Right atrium auricular region (tissue), 2 donors: ENCODE measurements around the gene LYL1. TPM values are rescaled to one million over a fixed set of nuclear protein-coding genes. Genes with fewer than 3 reads are reported as not detected.

Source experiments
- DNase-seq: peaks from one replicate; pipeline ENCODE4 v3.0.0-alpha.2; 2019; ENCODE audit warnings: low spot score
- H3K27ac ChIP-seq, 2 donors: fragments of 200-600 bp; sonication (generic); 1 replicate in 1 of 2; 2 replicates in 1 of 2; pipeline ENCODE4 v1.5.1; 2016 to 2019
- H3K27me3 ChIP-seq, 2 donors: fragments of 200-600 bp; sonication (generic); one replicate each; pipeline versions ENCODE4 v1.5.1 to v1.6.0; 2017 to 2019
- H3K36me3 ChIP-seq: fragments of 200-600 bp; sonication (generic); one replicate; pipeline ENCODE4 v1.5.1; 2016
- H3K4me1 ChIP-seq, 2 donors: fragments of 200-600 bp; sonication (generic); one replicate each; pipeline versions ENCODE4 v1.5.1 to v1.6.0; 2017 to 2019
- H3K4me3 ChIP-seq, 2 donors: fragments of 200-600 bp; sonication (generic); 1 replicate in 1 of 2; 2 replicates in 1 of 2; pipeline ENCODE4 v1.5.1; 2017 to 2019; ENCODE audit warnings: mild to moderate bottlenecking in 1 of 2, moderate library complexity in 1 of 2
- H3K9me3 ChIP-seq, 2 donors: fragments of 200-600 bp; sonication (generic); one replicate each; pipeline ENCODE4 v1.5.1; 2019
- total RNA-seq, 2 donors: library from RNA; depleted of rRNA; stranded (reverse); fragments of >200 nt; gene quantifications; one replicate each; pipeline ENCODE4 v1.1.0, GENCODE V29; 2016
- TF ChIP-seq, protein P1 (sequence below), 2 donors: fragments of 200-600 bp; sonication (generic); IDR thresholded peaks; one replicate each; pipeline ENCODE4 v1.5.1; 2019; ENCODE audit warnings: antibody characterized with exemption in 2 of 2

LYL1 gene
- total RNA-seq, 2 donors from 2014 or later = 10.2 to 15.3 TPM

DNA sequence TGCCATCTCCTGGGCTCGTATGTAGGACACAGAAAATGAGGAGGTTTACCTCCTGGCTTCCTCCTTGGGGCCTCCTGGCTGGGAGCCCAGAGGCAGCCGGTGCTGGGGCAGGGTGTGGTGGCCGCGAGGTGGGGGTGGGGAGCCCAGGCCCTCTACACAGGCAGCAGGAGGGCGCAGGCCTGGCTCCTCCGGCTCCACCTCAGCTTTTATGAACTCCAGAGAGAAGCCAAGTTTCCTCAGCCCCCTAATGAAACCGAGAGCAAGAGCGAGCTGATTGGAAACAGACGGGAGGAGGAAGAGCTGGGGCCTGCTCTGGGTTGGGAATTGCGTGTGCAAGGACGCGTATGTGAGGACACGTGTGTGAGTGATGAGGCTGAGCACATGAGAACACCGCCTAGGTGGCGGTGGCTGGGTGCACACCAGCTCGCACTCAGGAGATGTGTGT is 23.1 kb downstream of the LYL1 start:
- TF ChIP-seq, protein P1, sequence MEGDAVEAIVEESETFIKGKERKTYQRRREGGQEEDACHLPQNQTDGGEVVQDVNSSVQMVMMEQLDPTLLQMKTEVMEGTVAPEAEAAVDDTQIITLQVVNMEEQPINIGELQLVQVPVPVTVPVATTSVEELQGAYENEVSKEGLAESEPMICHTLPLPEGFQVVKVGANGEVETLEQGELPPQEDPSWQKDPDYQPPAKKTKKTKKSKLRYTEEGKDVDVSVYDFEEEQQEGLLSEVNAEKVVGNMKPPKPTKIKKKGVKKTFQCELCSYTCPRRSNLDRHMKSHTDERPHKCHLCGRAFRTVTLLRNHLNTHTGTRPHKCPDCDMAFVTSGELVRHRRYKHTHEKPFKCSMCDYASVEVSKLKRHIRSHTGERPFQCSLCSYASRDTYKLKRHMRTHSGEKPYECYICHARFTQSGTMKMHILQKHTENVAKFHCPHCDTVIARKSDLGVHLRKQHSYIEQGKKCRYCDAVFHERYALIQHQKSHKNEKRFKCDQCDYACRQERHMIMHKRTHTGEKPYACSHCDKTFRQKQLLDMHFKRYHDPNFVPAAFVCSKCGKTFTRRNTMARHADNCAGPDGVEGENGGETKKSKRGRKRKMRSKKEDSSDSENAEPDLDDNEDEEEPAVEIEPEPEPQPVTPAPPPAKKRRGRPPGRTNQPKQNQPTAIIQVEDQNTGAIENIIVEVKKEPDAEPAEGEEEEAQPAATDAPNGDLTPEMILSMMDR (IDR thresholded peaks at IDR 0.05) = no peak
- DNase-seq = no peak
- H3K36me3 ChIP-seq = peaks cover 14% of the 10 kb centered on the region
- no peaks in the 10 kb centered on the region for H3K27me3 ChIP-seq
- H3K4me1 ChIP-seq = peaks cover 0 to 80% of the 10 kb centered on the region in 2 donors
- no peaks in the 10 kb centered on the region for H3K9me3 ChIP-seq
- H3K4me3 ChIP-seq = no peak overlapping the region
- peak overlapping the region; percentile 78 to 86 for H3K27ac ChIP-seq

- peak overlapping the region; percentile 78 to 86 for H3K27ac ChIP-seq
- no peak overlapping the region for H3K4me3 ChIP-seq
- TF ChIP-seq, protein P1 (IDR thresholded peaks at IDR 0.05) = no peak
- no peaks in the 10 kb centered on the region for H3K27me3 ChIP-seq
- H3K36me3 ChIP-seq = peaks cover 17% of the 10 kb centered on the region
- H3K9me3 ChIP-seq = no peaks in the 10 kb centered on the region
- no peak for DNase-seq
- H3K4me1 ChIP-seq = peaks cover 0 to 81% of the 10 kb centered on the region in 2 donors
Measured at GRCh38 chr19:13078897-13079541, 23.6 kb downstream of the LYL1 start.

GRCh38 chr19:13078381-13078780 is 24.3 kb downstream of the LYL1 start:
- Histone ChIP-seq H3K9me3 (no peaks in the 10 kb centered on the region), H3K27me3 (no peaks in the 10 kb centered on the region), H3K4me1 (peaks cover 0 to 79% of the 10 kb centered on the region in 2 donors), H3K4me3 (no peak overlapping the region), H3K27ac (peak overlapping the region; percentile 78 to 86), H3K36me3 (peaks cover 23% of the 10 kb centered on the region)
- TF ChIP-seq, protein P1 (IDR thresholded peaks at IDR 0.05) = no peak
- DNase-seq = no peak

GRCh38 chr19:13077240-13077639 is 25.4 kb downstream of the LYL1 start:
- H3K36me3 ChIP-seq = peaks cover 27% of the 10 kb centered on the region
- DNase-seq = no peak
- TF ChIP-seq, protein P1 (IDR thresholded peaks at IDR 0.05) = no peak
- no peak overlapping the region for H3K4me3 ChIP-seq
- no peaks in the 10 kb centered on the region for H3K9me3 ChIP-seq
- H3K4me1 ChIP-seq = peaks cover 0 to 70% of the 10 kb centered on the region in 2 donors
- peak overlapping the region; percentile 78 to 86 for H3K27ac ChIP-seq
- no peaks in the 10 kb centered on the region for H3K27me3 ChIP-seq

DNA sequence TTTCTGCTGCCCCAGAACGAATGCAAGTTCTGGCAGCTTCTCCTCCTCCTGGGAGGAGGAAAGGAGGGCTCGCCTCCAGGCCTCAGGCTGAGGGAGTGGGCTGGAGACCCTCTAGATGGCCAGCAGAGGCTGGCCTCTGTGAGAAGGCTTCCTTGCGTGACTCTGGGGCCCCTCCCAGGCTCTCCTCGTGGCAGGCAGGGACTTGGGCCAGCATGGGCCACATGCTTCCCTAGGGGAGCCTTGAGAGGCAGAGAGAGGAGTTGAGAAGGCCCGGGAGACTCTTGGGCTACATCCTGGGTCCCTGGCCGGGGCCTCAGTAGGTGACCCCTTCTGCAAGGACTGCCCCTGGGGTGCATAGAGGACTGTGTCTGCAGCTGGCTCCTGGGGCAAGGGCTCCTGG is 25.9 kb downstream of the LYL1 start:
- H3K4me3 ChIP-seq = no peak overlapping the region
- H3K27me3 ChIP-seq = no peaks in the 10 kb centered on the region
- no peaks in the 10 kb centered on the region for H3K9me3 ChIP-seq
- TF ChIP-seq, protein P1 (IDR thresholded peaks at IDR 0.05) = no peak
- H3K27ac ChIP-seq = peak overlapping the region; percentile 55 to 86
- peaks cover 0 to 70% of the 10 kb centered on the region in 2 donors for H3K4me1 ChIP-seq
- DNase-seq = no peak
- H3K36me3 ChIP-seq = peaks cover 25% of the 10 kb centered on the region

GRCh38 chr19:13076320-13076719 is 26.3 kb downstream of the LYL1 start:
- Histone ChIP-seq H3K36me3 (peaks cover 21% of the 10 kb centered on the region), H3K27ac (peak overlapping the region; percentile 55 to 86), H3K4me3 (no peak overlapping the region), H3K9me3 (no peaks in the 10 kb centered on the region), H3K27me3 (no peaks in the 10 kb centered on the region), H3K4me1 (peaks cover 0 to 70% of the 10 kb centered on the region in 2 donors)
- no peak for DNase-seq
- TF ChIP-seq, protein P1 (IDR thresholded peaks at IDR 0.05) = no peak
